Stimulated activated naive CD8-positive, alpha-beta T cell treated with anti-CD3 and anti-CD28 coated beads, Interleukin-15, Interleukin-2, amounts not matched to agents 100 ng/mL and 50 ng/mL, for 24 hours (primary cell): ENCODE results near the gene CT55.
"Not testable (repeated sequence)": the region's sequence is repeated elsewhere in the genome, so short reads cannot be mapped to it uniquely, and the experiment has no call there.

ENCODE experiments used
- H3K27ac Mint-ChIP-seq: one replicate; pipeline ENCODE4 v1.8.0; 2021; ENCODE audit warnings: mild to moderate bottlenecking, mixed read lengths
- H3K27me3 Mint-ChIP-seq: one replicate; pipeline ENCODE4 v1.8.0; 2021; ENCODE audit warnings: mixed read lengths
- H3K36me3 Mint-ChIP-seq: one replicate; pipeline ENCODE4 v1.8.0; 2021; ENCODE audit warnings: low read depth, mixed read lengths
- H3K4me1 Mint-ChIP-seq: one replicate; pipeline ENCODE4 v1.8.0; 2021; ENCODE audit warnings: low read depth, mixed read lengths
- H3K4me3 Mint-ChIP-seq: one replicate; pipeline ENCODE4 v1.8.0; 2021; ENCODE audit warnings: mild to moderate bottlenecking, mixed read lengths
- H3K9me3 Mint-ChIP-seq: one replicate; pipeline ENCODE4 v1.8.0; 2021; ENCODE audit warnings: mixed read lengths

Gene CT55

GRCh38 chrX:135116064-135116463 lies 55.1 kb downstream of the CT55 start:
- H3K36me3 Mint-ChIP-seq, H3K27ac Mint-ChIP-seq, H3K4me3 Mint-ChIP-seq, H3K4me1 Mint-ChIP-seq, H3K9me3 Mint-ChIP-seq, H3K27me3 Mint-ChIP-seq: not testable (repeated sequence)

- Mint-ChIP-seq H3K4me1 (no peaks in the 10 kb centered on the region), H3K27ac (no peak overlapping the region), H3K9me3 (no peaks in the 10 kb centered on the region), H3K36me3 (no peaks in the 10 kb centered on the region), H3K27me3 (peaks cover 13% of the 10 kb centered on the region), H3K4me3 (no peak overlapping the region)
Measured at GRCh38 chrX:135114392-135114791, 56.8 kb downstream of the CT55 start.

GRCh38 chrX:135112743-135113142 lies 58.5 kb downstream of the CT55 start:
- Mint-ChIP-seq H3K4me1 (no peaks in the 10 kb centered on the region), H3K27ac (no peak overlapping the region), H3K4me3 (no peak overlapping the region), H3K36me3 (no peaks in the 10 kb centered on the region), H3K27me3 (peaks cover 22% of the 10 kb centered on the region), H3K9me3 (no peaks in the 10 kb centered on the region)

GRCh38 chrX:135112096-135112729 lies 59.0 kb downstream of the CT55 start:
- Mint-ChIP-seq H3K27ac (no peak overlapping the region), H3K4me1 (no peaks in the 10 kb centered on the region), H3K36me3 (no peaks in the 10 kb centered on the region), H3K27me3 (peaks cover 22% of the 10 kb centered on the region), H3K9me3 (no peaks in the 10 kb centered on the region), H3K4me3 (no peak overlapping the region)

DNA sequence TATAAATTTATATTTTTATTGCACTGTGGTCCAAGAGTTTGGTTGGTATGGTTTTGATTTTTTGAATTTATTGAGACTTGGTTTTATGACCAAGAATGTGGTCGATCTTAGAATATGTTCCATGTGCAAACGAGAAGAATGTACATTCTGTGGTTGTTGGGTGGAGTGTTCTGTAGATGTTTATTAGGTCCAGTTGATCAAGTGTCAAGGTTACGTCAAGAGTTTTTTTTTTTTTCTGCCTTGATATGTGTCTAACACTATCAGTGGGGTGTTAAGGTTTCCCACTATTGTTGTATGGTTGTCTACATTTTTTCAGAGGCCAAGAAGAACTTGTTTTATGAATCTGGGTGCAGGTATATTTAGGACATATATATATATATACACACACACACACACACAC lies 61.6 kb downstream of the CT55 start:
- no peaks in the 10 kb centered on the region for H3K9me3 Mint-ChIP-seq
- no peak overlapping the region for H3K4me3 Mint-ChIP-seq
- no peak overlapping the region for H3K27ac Mint-ChIP-seq
- peaks cover 22% of the 10 kb centered on the region for H3K27me3 Mint-ChIP-seq
- no peaks in the 10 kb centered on the region for H3K36me3 Mint-ChIP-seq
- H3K4me1 Mint-ChIP-seq = no peaks in the 10 kb centered on the region
